GM19397 (cell line): ENCODE measurements around the gene RNF41.
A peak's percentile ranks its signal among the peaks of the same experiment; 100 is the strongest.
"Not testable (repeated sequence)": the region's sequence is repeated elsewhere in the genome, so short reads cannot be mapped to it uniquely, and the experiment has no call there.

Experiments used
- ATAC-seq: cut with Tn5 transposase; IDR thresholded peaks from one replicate; pipeline ENCODE4 v1.9.1; 2021; ENCODE audit warnings: mild to moderate bottlenecking, moderate library complexity; ENCODE audit not compliant: unreplicated experiment

Gene RNF41

GRCh38 chr12:56178347-56178746 lies 43.4 kb downstream of the RNF41 start:
- no peak for ATAC-seq

GRCh38 chr12:56172839-56173238 lies 48.9 kb downstream of the RNF41 start:
- ATAC-seq: no peak

GRCh38 chr12:56169229-56169759 lies 52.4 kb downstream of the RNF41 start:
- ATAC-seq: no peak

- no peak for ATAC-seq
Observed at GRCh38 chr12:56165369-56165768, 56.4 kb downstream of the RNF41 start.

GRCh38 chr12:56164345-56164729 lies 57.4 kb downstream of the RNF41 start:
- no peak for ATAC-seq

- ATAC-seq: no peak
Observed at GRCh38 chr12:56163533-56164344, 58.0 kb downstream of the RNF41 start.

GRCh38 chr12:56162468-56163290 lies 59.0 kb downstream of the RNF41 start:
- no peak for ATAC-seq

GRCh38 chr12:56161690-56162351 lies 59.9 kb downstream of the RNF41 start:
- no peak for ATAC-seq

- ATAC-seq: no peak
Observed at GRCh38 chr12:56160894-56161689, 60.6 kb downstream of the RNF41 start.

- ATAC-seq: no peak
Observed at GRCh38 chr12:56160193-56160763, 61.4 kb downstream of the RNF41 start.

- no peak for ATAC-seq
Observed at GRCh38 chr12:56159482-56160192, 62.1 kb downstream of the RNF41 start.

GRCh38 chr12:56158926-56159461 lies 62.7 kb downstream of the RNF41 start:
- ATAC-seq: no peak

GRCh38 chr12:56158029-56158925 lies 63.4 kb downstream of the RNF41 start, which contains the start of gene MYL6:
Gene MYL6 (plus strand): TSS chr12:56158359. CDS start chr12:56158402, 43 bp downstream.
- peak; percentile 84 for ATAC-seq

GRCh38 chr12:56157201-56158028 lies 64.3 kb downstream of the RNF41 start:
- ATAC-seq: peak; percentile 31

- ATAC-seq: not testable (repeated sequence)
Observed at GRCh38 chr12:56156464-56157200, 65.1 kb downstream of the RNF41 start.

- ATAC-seq: no peak
Observed at GRCh38 chr12:56155256-56155845, 66.4 kb downstream of the RNF41 start.
